ENCODE data around the gene TNS1. TPM values are rescaled to one million over a fixed set of nuclear protein-coding genes. Genes with fewer than 3 reads are reported as not detected.

The TNS1 gene
- total RNA-seq, 3 donors from 2014 or later (not counting 1 experiment from before 2014, with no cell fraction given) = 1.1 to 3.0 (median 2.1) TPM

- ATAC-seq = peak in 2 of 3 donors; percentile 40 to 42
- no peaks in the 10 kb centered on the region for H3K36me3 Mint-ChIP-seq
- H3K4me3 Mint-ChIP-seq = no peak overlapping the region
- intact Hi-C loops (cut with micrococcal nuclease) = no loop called here
- H3K27ac ChIP-seq (ENCODE audit: low read length) = no peak overlapping the region
- DNase-seq = no peak
- H3K4me1 ChIP-seq (ENCODE audit: control insufficient read depth, insufficient read depth, low read length) = peaks cover 4% of the 10 kb centered on the region
- no peaks in the 10 kb centered on the region for H3K9me3 Mint-ChIP-seq
- H3K27me3 Mint-ChIP-seq (ENCODE audit: low read depth in 2 of 2) = no peaks in the 10 kb centered on the region
- no peaks in the 10 kb centered on the region for H3K27me3 ChIP-seq (ENCODE audit: control insufficient read depth, insufficient read depth, low read length)
- no peak for TF ChIP-seq CTCF (IDR thresholded peaks at IDR 0.05)
- no peak overlapping the region for H3K4me3 ChIP-seq (ENCODE audit: low read length)
- no peaks in the 10 kb centered on the region for H3K9me3 ChIP-seq (ENCODE audit: control insufficient read depth, insufficient read depth, low read length)
- no peaks in the 10 kb centered on the region for H3K36me3 ChIP-seq (ENCODE audit: control insufficient read depth, insufficient read depth, low read length)
- WGBS (ENCODE audit: insufficient coverage) = 44% methylated on average over 14 of the region's 14 CpGs
- H3K4me1 Mint-ChIP-seq = peaks cover 0 to 9% of the 10 kb centered on the region in 2 donors
- no peak overlapping the region for H3K27ac Mint-ChIP-seq
Observed at GRCh38 chr2:217798743-217799562, 203.8 kb downstream of the TNS1 start.

- no peaks in the 10 kb centered on the region for H3K36me3 Mint-ChIP-seq
- Histone ChIP-seq H3K27me3 (ENCODE audit: control insufficient read depth, insufficient read depth, low read length) (no peaks in the 10 kb centered on the region), H3K36me3 (ENCODE audit: control insufficient read depth, insufficient read depth, low read length) (no peaks in the 10 kb centered on the region), H3K4me1 (ENCODE audit: control insufficient read depth, insufficient read depth, low read length) (peaks cover 4% of the 10 kb centered on the region), H3K9me3 (ENCODE audit: control insufficient read depth, insufficient read depth, low read length) (no peaks in the 10 kb centered on the region), H3K27ac (ENCODE audit: low read length) (no peak overlapping the region), H3K4me3 (ENCODE audit: low read length) (no peak overlapping the region)
- ATAC-seq = no peak
- no peak for DNase-seq
- intact Hi-C loops (cut with micrococcal nuclease) = no loop called here
- H3K4me1 Mint-ChIP-seq = peaks cover 0 to 9% of the 10 kb centered on the region in 2 donors
- TF ChIP-seq CTCF (IDR thresholded peaks at IDR 0.05) = no peak
- no peaks in the 10 kb centered on the region for H3K9me3 Mint-ChIP-seq
- 89% methylated on average over 5 of the region's 7 CpGs for WGBS (ENCODE audit: insufficient coverage)
- H3K27me3 Mint-ChIP-seq (ENCODE audit: low read depth in 2 of 2) = no peaks in the 10 kb centered on the region
- no peak overlapping the region for H3K4me3 Mint-ChIP-seq
- no peak overlapping the region for H3K27ac Mint-ChIP-seq
Observed at GRCh38 chr2:217798191-217798590, 204.6 kb downstream of the TNS1 start.

- Mint-ChIP-seq H3K27ac (no peak overlapping the region), H3K4me1 (peaks cover 0 to 9% of the 10 kb centered on the region in 2 donors), H3K36me3 (no peaks in the 10 kb centered on the region), H3K9me3 (no peaks in the 10 kb centered on the region), H3K4me3 (no peak overlapping the region), H3K27me3 (ENCODE audit: low read depth in 2 of 2) (no peaks in the 10 kb centered on the region)
- no peak for DNase-seq
- Histone ChIP-seq H3K4me3 (ENCODE audit: low read length) (no peak overlapping the region), H3K9me3 (ENCODE audit: control insufficient read depth, insufficient read depth, low read length) (no peaks in the 10 kb centered on the region), H3K27ac (ENCODE audit: low read length) (no peak overlapping the region), H3K36me3 (ENCODE audit: control insufficient read depth, insufficient read depth, low read length) (no peaks in the 10 kb centered on the region), H3K27me3 (ENCODE audit: control insufficient read depth, insufficient read depth, low read length) (no peaks in the 10 kb centered on the region), H3K4me1 (ENCODE audit: control insufficient read depth, insufficient read depth, low read length) (peaks cover 4% of the 10 kb centered on the region)
- ATAC-seq = no peak
- 72% methylated on average over 8 of the region's 8 CpGs for WGBS (ENCODE audit: insufficient coverage)
- intact Hi-C loops (cut with micrococcal nuclease) = no loop called here
- TF ChIP-seq CTCF (IDR thresholded peaks at IDR 0.05) = no peak
Observed at GRCh38 chr2:217797661-217798069, 205.1 kb downstream of the TNS1 start.
